HG03139 (cell line): ENCODE measurements around the gene ULBP2.
"Not testable (repeated sequence)": the region's sequence is repeated elsewhere in the genome, so short reads cannot be mapped to it uniquely, and the experiment has no call there.

Experiments
- ATAC-seq: cut with Tn5 transposase; IDR thresholded peaks from one replicate; pipeline ENCODE4 v1.9.1; 2021; ENCODE audit not compliant: unreplicated experiment

ULBP2 gene

DNA sequence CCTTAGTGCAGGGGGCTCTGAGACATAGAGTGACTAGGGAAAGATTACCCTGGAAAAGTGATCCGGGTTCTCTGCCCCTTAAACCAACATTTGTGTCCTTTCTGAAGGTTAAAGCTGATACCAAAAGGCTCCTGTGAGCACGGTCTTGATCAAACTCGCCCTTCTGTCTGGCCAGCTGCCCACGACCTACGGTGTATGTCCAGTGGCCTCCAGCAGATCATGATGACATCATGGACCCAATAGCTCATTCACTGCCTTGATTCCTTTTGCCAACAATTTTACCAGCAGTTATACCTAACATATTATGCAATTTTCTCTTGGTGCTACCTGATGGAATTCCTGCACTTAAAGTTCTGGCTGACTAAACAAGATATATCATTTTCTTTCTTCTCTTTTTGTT is 6.8 kb downstream of the ULBP2 start:
- no peak for ATAC-seq

DNA sequence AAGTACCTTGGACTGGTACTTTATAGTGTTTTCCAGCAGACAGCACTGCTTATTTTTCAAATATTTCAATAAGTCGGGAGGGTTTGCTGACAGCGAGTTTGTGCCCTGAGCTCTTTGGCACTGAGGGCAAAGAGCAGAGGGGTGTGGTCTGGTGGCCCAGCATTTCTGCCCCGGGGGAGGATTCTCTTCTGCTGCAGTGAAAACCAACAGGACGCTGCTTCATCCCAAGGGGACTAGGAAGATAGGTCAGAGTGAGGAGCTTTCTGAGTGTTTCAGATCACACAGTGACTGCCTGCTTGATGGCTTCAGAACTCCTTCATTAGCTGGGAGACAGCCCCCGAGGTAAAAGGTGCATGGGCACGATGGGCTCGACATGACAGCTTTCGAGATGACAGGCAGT is 8.6 kb downstream of the ULBP2 start:
- ATAC-seq, result no peak

DNA sequence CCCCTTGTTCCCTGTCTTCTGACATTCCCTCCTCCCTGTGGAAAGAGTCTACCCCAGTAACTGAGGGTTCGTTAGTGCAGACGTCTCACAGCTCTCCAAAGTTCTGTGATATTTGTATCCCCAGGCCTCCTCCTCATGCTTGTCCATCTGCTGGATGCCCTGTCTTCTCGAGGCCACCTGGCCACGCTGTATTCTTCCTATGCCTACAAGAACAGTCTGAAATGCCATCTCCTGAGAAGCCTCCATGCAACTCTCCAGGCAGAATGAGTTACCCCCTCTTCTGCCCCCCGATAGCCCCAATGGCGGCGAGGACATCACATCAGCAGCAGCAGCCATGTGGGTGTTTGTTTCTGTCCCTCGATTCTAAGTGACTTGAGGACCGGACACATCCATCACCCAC is 9.3 kb downstream of the ULBP2 start:
- ATAC-seq, result no peak

DNA sequence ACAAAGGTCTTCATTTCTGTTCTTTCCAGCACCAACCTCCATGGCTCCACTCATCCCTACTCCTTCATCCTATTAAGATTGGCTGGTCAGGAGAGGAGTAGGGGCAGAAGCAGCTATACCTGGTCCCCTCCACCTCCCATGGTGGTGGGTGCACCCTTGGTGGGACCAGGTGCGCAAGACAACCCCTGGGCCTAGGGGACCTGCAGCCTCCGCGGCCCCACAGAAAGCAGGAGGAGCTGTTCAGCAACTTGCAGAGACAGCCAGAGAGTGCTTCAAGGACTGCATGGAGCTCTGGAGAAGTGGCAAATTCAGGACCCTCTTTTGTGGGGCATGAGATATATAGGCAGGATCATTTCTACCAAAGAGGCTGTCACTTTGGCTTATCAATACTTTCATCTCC is 9.8 kb downstream of the ULBP2 start:
- no peak for ATAC-seq

DNA sequence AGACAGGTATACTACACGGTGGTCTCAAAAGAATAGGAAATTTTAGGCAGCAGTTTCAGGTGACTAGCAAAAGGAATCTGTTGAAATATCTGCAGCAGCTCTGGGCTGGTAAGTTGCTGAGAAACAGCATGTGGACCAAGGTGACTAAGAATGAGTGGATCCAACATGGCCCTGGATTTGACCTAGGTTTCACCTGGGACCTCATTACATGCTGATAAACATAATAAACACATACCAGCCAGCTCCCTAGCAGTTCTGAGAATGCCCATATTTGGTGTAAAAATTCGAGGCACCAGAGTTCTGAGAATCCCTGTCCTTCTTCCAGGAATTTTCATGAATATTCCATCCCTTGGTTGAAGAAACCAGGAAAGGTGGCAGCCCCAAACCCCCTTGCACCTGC is 11.6 kb downstream of the ULBP2 start:
- not testable (repeated sequence) for ATAC-seq

DNA sequence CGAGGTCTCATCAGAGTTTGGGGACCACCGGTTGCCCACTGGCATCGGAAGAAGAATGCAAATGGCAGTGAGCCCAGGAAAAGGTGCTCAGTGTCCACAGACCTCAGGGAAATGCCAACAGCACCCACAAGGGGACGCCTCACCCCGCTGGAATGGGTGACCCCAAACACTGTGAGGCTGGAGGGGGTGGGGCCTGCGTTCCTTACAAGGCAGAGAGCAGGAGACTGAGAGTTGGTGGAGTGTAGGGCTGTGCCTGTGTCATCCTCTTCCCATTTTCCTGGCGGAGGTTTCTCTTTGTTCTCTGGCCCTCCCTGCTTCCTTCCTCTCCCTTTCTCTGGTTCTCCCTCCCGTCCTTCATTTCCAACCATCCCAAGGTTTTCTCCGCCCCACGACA is 12.1 kb downstream of the ULBP2 start:
- not testable (repeated sequence) for ATAC-seq

DNA sequence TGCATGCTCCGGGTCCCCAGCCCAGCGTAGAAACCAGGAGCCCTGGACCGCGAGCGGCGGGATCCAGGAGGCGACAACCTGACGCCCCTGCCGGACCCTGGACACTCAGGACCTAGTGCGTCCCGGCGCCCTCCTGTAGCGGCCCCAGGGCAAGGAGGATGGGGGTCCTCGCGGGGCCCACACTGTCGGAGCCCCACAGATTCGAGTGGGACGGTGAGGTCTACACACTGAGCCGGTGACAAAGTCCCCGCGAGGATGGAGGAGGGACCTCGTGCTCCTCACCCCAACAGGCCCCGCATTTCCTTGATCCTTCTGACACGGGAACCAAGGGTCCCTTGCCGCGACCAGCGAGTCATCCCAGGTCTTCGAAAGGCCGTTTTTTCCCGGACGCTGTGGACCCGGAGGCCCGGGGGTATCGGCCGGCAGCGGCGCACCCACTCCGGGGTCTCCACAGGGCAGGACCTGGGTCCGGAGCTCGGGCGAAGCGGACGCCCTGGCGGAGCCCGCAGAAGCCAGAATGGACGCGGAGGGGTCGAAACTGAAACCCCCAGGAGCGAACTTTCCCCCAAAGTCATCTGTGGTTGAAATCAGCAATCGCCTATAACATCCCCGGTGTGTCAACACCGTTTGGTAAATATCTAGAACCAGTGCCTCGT is 12.6 kb downstream of the ULBP2 start:
- ATAC-seq, result not testable (repeated sequence)

DNA sequence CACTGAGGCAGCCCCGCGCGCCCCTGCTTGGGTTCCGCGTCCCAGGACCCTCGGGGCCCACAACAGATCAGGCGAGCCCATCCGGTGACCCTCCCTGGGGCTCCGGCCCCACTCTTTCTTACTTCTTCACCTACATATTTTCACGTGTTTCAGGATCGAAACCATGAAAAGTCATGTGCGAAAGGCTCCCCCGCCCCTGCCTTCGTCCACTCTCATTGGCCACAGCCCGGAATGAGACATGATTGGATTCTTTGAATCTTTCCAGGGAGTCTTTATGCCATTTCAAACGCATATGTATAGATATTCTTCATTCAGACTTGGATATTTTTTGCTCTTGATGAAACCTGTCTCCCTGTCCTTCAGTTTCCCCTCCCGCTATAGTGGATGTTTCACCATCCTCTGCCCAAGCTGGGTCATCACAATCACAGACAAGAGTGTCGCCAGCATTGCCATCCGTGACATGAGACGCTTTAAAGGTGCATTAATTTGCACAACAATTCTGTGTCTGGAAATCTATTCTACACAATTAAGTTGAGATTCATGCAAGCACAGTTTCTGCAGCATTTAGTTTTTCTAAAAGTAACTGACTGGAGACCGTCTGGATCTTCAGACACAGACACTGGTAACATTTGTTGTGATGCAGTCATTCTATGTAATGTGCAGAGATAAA is 13.3 kb downstream of the ULBP2 start:
- ATAC-seq, result not testable (repeated sequence)

DNA sequence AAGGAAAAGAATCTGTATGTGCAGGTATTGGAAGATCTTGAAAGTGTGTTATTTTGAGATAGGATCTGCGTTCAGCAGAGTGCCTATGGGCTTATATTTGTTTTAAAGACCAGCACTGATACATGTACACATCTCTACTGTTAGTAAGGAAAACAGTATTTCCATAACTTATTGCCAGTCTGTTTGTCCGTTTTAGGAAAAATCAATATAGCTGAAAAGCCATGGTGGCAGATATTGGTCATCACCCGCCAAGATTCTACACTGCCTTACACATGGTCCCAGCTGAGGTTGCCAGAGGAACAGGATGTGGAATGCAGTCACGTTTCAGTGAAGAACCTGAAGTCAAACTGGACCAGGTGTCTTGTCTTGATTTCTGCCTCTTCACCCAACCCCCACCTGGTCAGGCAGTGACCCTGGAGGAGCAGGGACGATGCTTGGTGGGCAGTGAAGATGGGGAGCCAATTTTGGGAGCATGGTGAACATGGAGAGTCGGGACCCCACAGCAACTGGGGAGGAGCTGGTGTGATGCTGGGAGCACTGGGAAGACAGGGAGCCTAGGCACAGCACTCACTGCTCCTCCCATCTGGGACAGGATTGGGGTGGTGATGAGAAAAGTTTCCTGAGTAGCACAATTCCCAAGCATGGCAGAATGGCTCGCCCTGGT is 14.0 kb downstream of the ULBP2 start:
- ATAC-seq, result not testable (repeated sequence)

DNA sequence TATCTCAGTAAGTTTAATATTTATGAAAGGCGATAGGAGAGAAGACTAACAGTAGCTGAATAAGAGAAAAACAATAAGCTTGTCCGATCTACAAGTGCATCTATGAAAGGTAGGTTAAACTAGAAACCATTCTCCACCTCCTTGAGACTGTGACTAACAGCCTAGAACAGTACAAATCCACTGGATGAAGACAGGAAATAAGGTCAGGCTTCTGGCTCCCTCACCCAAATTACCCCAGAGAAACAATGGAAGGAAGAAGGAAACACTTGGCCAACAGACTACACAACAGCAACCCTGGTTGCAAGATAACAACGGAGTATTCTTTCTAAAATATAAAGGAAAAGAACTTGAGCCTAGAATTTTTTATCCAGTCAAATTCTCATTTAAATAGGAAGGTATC is 16.3 kb downstream of the ULBP2 start:
- not testable (repeated sequence) for ATAC-seq

DNA sequence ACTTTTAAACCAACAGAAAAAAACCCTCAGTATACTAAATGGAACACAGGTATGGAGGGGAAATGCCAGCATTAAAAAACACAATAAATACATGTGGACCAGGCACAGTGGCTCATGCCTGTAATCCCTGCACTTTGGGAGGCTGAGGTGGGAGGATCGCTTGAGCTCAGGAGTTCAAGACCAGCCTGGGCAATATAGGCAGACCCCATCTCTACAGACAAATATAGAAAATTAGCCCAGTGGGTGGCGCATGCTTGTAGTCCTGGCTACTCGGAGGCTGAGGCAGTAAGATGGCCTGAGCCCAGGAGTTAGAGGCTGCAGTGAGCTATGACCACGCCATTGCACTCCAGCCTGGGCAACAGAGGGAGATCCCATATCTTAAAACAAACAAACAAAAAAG is 18.0 kb downstream of the ULBP2 start:
- not testable (repeated sequence) for ATAC-seq

DNA sequence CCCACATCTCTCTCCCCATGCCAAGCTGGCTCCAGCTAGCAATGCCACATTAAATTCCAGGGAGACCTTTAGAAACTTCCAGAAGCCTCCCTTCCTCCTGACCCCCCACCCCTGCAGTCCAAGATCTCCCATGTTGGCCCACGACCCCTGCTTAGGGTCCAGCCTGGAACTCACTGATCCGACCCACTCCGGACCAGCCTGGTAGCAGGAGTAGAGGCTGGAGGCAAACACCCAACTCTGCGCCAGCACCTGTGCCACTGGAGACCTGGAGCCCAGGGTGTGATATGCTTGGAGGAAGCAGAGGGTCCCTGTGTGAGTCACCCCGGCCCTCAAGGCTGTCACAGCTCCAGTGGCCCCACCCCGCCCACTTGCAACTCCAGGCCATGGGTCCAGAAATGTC is 18.7 kb downstream of the ULBP2 start:
- ATAC-seq, result no peak

DNA sequence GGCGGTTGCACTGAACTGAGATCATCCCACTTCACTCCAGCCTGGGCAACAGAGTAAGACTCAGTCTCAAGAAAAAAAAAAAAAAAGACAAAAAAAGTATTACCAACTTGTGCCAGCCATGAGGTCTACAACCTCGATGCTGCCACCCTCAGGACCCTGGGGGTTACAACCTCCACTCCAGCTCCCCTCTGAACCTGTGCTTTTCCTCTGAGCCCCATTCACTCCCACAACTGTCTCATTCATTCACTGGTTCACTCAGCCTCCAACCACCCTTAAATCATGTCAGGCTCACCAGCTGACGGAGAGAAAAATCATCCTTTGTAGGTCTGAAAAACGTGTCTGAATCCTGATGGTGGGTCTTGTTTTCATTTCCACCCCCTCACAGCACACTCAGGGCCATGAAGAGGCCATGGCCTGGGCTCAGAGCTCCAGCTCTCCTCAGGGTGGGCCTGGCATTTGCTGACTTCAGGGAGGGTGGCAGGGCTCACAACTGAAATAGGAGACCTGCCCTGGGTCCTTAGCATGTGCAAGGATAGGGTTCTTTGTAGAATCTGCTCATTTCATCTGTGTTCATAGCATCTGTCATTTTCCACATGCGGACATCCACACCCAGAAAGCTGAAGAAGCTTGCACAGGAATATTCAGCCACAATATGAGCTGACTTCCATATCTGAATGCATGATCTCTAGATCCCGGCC is 20.1 kb downstream of the ULBP2 start:
- ATAC-seq, result no peak

DNA sequence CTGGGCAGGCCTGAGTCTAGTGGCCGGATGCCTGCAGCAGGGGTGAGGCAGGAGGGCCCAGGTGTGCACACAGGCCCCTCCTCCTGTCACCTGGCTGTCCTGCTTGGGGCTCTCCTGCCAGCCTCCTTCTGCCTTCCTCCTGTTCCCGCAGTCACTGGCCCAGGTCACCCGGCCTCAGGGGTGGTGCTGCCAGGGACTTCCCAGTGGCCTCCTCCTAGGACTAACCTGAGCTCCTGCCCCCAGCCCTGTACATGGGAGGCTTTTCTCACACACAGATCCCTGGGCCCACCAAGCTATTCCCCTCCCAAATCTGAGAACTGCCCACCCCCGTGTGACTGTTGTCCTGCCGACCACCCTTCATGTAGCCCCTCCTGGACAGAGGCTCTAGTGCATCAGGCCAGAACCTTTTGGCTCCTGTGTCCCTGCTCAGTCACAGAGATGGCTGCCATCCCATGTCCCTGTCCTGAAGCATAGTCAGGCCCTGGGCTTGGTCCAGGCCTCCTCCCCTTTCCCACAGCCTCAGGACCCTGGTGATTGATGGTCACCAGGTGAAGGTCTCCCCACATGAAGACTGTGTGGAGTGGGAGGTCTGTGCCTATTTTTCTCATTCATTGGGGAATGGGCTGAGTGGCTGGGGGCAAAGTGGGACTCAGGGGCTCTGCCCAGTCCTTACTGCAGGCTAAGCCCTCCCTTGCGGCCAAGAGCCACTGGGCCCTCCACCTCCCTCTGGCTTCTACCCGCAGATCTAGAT is 20.8 kb downstream of the ULBP2 start:
- no peak for ATAC-seq

DNA sequence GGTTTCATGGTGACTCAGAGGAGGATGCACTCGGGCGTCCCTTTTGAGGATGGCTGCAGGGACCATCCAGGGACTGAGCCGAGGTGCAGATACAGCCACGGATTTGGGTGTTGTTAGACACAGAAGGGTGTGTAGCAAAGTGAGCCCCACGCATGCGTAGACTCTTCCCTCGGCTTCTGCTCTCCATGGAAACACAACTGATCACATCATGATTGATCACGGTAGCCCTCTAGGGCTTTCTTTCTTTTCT is 21.3 kb downstream of the ULBP2 start:
- no peak for ATAC-seq

DNA sequence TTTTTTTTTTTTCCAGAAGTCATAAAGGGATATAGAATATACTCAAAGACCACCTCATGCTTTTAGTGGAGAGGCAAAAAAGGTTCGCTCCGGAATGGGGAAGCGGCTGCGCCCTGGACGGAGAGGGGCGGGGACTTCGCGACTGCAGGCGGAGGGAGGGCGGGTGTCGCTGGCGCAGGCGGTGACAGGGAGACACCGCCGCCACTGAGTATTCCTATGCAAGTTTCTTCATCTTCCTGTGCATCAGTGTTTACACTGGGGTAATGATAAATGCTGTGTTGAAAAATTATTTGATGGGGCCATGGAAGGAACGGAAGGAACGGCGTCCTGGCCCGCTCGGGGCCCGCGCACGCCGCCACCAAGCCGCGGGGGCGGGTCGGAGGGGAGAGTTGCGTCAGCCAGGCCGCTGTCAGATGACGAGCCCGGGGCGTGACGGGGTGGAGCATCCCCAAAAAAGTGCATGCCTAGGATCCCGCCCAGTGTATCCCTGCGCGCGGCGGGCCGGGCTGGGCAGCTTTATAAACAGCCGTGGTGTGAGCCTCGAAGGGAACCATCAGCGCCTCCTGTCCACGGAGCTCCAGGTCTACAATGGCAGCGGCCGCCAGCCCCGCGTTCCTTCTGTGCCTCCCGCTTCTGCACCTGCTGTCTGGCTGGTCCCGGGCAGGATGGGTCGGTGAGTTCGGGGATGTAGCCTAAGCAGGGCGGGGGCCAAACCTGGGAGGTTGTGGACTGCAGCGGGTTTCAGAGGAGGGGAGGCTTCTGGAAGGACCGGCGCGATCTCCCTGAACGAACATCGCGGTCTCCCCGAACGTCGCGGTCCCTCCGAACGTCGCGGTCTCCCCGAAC is 21.9 kb downstream of the ULBP2 start, which contains the start of gene ULBP1:
ULBP1 (plus strand) TSS at position 482 of the 846 bp plus-strand sequence; CDS start at position 589, 107 bp downstream.
- ATAC-seq, result no peak

DNA sequence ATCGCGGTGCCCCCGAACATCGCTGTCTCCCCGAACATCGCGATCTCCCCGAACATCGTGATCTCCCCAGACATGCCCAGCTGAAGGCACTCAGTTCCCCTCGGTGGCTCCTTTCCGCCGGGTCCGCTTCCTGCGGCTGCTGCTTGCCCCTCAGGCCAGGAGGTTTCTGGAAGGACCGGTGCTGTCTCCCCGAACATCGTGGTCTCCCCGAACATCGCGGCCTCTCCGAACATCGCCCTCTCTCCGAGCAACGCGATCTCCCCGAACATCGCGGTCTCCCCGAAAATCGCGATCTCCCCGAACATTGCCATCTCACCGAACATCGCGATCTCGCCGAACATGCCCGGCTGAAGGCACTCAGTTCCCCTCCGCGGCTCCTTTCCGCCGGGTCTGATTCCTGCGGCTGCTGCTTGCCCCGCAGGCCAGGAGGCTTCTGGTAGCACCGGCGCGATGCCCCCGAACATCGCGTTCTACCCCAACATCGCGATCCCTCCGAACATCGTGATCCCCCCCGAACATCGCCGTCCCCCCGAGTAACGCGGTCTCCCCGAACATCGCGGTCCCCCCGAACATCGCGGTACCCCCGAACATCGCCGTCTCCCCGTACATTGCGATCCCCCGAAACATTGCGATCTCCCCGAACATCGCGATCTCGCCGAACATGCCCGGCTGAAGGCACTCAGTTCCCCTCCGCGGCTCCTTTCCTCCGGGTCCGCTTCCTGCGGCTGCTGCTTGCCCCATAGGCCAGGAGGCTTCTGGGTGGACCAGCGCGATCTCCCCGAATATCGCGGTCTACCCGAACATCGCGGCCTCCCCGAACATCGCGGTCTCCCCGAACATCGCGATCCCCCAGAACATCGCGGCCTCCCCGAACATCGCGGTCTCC is 22.7 kb downstream of the ULBP2 start:
- no peak for ATAC-seq

DNA sequence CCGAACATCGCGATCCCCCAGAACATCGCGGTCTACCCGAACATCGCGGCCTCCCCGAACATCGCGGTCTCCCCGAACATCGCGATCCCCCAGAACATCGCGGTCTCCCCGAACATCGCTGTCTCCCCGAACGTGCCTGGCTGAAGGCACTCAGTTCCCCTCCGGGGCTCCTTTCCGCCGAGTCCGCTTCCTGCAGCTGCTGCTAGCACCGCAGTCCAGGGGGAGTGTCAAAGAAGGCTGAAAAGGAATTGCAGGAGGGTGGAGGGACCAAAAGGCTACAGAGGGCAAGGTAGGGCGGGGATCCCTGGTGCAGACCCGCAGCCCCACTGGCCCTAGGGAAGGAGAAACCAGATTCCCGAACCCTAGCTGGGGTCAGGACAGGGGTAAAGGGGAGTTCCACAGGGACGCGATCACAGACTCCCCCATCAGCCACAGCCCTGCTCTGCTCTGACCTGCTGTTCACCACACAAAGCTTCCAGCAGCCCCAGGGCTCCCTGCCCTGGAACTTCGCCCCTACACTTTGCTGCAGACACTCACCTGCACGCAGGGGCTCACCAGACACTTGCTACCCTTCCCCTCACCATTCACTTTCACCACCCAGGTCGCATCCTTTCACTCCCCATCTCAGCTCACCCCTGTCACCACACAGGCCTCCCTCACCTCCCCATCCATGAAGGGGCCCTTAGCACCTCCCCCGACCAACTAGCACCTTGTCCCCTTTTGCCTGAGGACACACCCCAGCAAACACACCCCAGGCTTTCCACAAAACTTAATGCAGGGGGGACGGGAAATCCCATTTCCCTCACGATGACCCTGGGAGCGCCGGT is 23.6 kb downstream of the ULBP2 start:
- no peak for ATAC-seq
